Esophagus squamous epithelium (tissue), 5 donors: ENCODE measurements around the gene NHSL1. TPM values are rescaled to one million over a fixed set of nuclear protein-coding genes. Genes with fewer than 3 reads are reported as not detected.

Experiments used
- DNase-seq: peaks from one replicate; lab custom pipeline; 2025; lab: John Stamatoyannopoulos, UW
- H3K27ac ChIP-seq, 4 donors: fragments of 200-600 bp; sonication (generic); one replicate each; pipeline ENCODE4 v1.5.1; 2016 to 2019; ENCODE audit warnings: mild to moderate bottlenecking in 1 of 4
- H3K27me3 ChIP-seq, 4 donors: fragments of 200-600 bp; sonication (generic); 1 replicate in 3 of 4; 2 replicates in 1 of 4; pipeline versions ENCODE4 v1.5.1 to v1.6.0; 2017 to 2021; ENCODE audit warnings: antibody characterized with exemption in 1 of 4
- H3K36me3 ChIP-seq, 3 donors: fragments of 200-600 bp; sonication (generic); one replicate each; pipeline ENCODE4 v1.5.1; 2016 to 2019
- H3K4me1 ChIP-seq, 3 donors: fragments of 200-600 bp; sonication (generic); one replicate each; pipeline ENCODE4 v1.5.1; 2017 to 2019
- H3K4me3 ChIP-seq, 4 donors: fragments of 200-600 bp; sonication (generic); 1 replicate in 3 of 4; 2 replicates in 1 of 4; pipeline ENCODE4 v1.5.1; 2016 to 2019; ENCODE audit warnings: mild to moderate bottlenecking in 2 of 4, moderate library complexity in 1 of 4
- H3K9me3 ChIP-seq, 3 donors: fragments of 200-600 bp; sonication (generic); one replicate each; pipeline ENCODE4 v1.5.1; 2016 to 2019
- CTCF ChIP-seq, 6 experiments: fragments of 450-650 bp in 4 of 6; fragments of 200-600 bp in 2 of 6; sonication (generic) in 2 of 6; IDR thresholded peaks; one replicate each; pipeline ENCODE4 v1.5.1; 2016 to 2019; ENCODE audit warnings: antibody characterized with exemption in 6 of 6, mild to moderate bottlenecking in 4 of 6, moderate library complexity in 4 of 6
- POLR2A ChIP-seq, 4 donors: fragments of 450-650 bp; IDR thresholded peaks; one replicate each; pipeline ENCODE4 v1.6.1; 2017; ENCODE audit warnings: antibody characterized with exemption in 4 of 4, mild to moderate bottlenecking in 4 of 4, moderate library complexity in 3 of 4
- WGBS, 2 donors: methylation state at CpG; one replicate each; pipeline ENCODE4 v1.1.5; 2018; 5-methylcytosine and 5-hydroxymethylcytosine counted together
- intact Hi-C: fragments of 100-400 bp; cut with DNase I; formaldehyde crosslinking; loops from one replicate; pipeline ENCODE4 v1.15.0; 2022
- total RNA-seq, 4 donors: library from RNA; depleted of rRNA; stranded (reverse); fragments of >200 nt; gene quantifications; one replicate each; pipeline ENCODE4 v1.1.0, GENCODE V29; 2016
- donor health status: DM: yes; HTN: yes; CAD: no.

Gene NHSL1
- total RNA-seq, 4 donors from 2014 or later = 13.1 to 58.2 (median 32.0) TPM

- intact Hi-C loops = no loop called here
- no peak for DNase-seq
- H3K4me3 ChIP-seq = no peak overlapping the region
- WGBS, 2 donors = 74 to 78% methylated on average over 8 of the region's 8 CpGs
- no peak for TF ChIP-seq CTCF (IDR thresholded peaks at IDR 0.05)
- TF ChIP-seq POLR2A (IDR thresholded peaks at IDR 0.05) = no peak
- H3K4me1 ChIP-seq = no peaks in the 10 kb centered on the region
- H3K27me3 ChIP-seq = peaks cover 0 to 5% (median 0%) of the 10 kb centered on the region in 4 donors
- H3K36me3 ChIP-seq = no peaks in the 10 kb centered on the region
- H3K27ac ChIP-seq = no peak overlapping the region
- H3K9me3 ChIP-seq = no peaks in the 10 kb centered on the region
These were observed 111.5 kb downstream of the NHSL1 start for GRCh38 chr6:138387577-138388368.

- H3K27me3 ChIP-seq = peaks cover 0 to 5% (median 0%) of the 10 kb centered on the region in 4 donors
- no peak for TF ChIP-seq CTCF (IDR thresholded peaks at IDR 0.05)
- TF ChIP-seq POLR2A (IDR thresholded peaks at IDR 0.05) = no peak
- no peaks in the 10 kb centered on the region for H3K36me3 ChIP-seq
- no peaks in the 10 kb centered on the region for H3K9me3 ChIP-seq
- WGBS, 2 donors = 88 to 91% methylated on average over 3 of the region's 3 CpGs
- intact Hi-C loops = no loop called here
- H3K4me3 ChIP-seq = no peak overlapping the region
- H3K27ac ChIP-seq = no peak overlapping the region
- H3K4me1 ChIP-seq = no peaks in the 10 kb centered on the region
- no peak for DNase-seq
These were observed 112.4 kb downstream of the NHSL1 start for GRCh38 chr6:138386897-138387296.

DNA sequence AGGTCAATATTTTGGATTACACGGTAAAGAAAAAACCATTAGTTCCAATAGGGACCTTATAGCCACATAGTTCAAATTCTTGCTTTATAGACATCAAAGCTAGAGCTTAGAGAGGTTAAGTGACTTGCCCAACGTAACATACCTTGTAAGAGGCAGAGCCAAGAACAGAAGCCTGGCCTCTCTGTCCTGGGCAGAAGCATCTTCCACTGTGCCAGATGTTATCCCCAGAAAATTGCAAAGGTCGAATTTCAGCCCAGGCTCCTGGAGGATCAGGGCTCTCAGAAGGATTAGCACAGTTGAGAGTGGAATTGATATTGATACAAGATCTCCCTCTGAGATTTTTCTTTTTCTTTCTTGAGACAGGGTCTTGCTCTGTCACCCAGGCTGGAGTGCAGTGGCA lies 115.5 kb downstream of the NHSL1 start:
- H3K27me3 ChIP-seq = no peaks in the 10 kb centered on the region
- intact Hi-C loops = no loop called here
- H3K4me3 ChIP-seq = no peak overlapping the region
- no peaks in the 10 kb centered on the region for H3K4me1 ChIP-seq
- H3K36me3 ChIP-seq = no peaks in the 10 kb centered on the region
- DNase-seq = no peak
- TF ChIP-seq CTCF (IDR thresholded peaks at IDR 0.05) (no peak), POLR2A (IDR thresholded peaks at IDR 0.05) (no peak)
- no peak overlapping the region for H3K27ac ChIP-seq
- H3K9me3 ChIP-seq = no peaks in the 10 kb centered on the region
- whole genome bisulfite sequencing, 2 donors = 62 to 80% methylated on average over 3 of the region's 3 CpGs

GRCh38 chr6:138382498-138383265 lies 116.6 kb downstream of the NHSL1 start:
- TF ChIP-seq CTCF (IDR thresholded peaks at IDR 0.05) (no peak), POLR2A (IDR thresholded peaks at IDR 0.05) (no peak)
- WGBS, 2 donors = 43 to 90% methylated on average over 1 to 6 of the region's 8 CpGs

DNA sequence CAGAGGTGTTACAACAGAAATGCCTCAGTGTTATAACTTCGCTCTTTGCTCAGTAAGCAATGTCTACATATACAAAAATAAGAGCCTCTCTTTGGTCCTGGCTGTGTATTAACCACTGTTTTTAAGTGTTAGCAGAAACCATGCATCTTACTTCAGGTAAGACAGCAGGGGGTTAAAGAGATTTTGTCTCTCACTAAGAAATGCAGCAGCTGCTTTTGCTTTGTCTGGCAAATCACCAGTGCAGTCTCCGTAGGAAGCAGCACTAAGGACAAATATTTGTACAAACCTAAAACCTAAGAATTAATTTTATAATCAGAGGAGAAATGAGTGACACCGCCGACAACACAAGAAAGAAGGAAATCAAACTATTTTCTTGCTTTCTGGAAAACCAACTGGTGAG lies 120.8 kb downstream of the NHSL1 start:
- no peak for DNase-seq
- no peaks in the 10 kb centered on the region for H3K4me1 ChIP-seq
- WGBS, 2 donors = 65 to 78% methylated on average over 4 of the region's 4 CpGs
- H3K4me3 ChIP-seq = no peak overlapping the region
- no peaks in the 10 kb centered on the region for H3K27me3 ChIP-seq
- no peak overlapping the region for H3K27ac ChIP-seq
- no peaks in the 10 kb centered on the region for H3K9me3 ChIP-seq
- TF ChIP-seq CTCF (IDR thresholded peaks at IDR 0.05) = no peak
- TF ChIP-seq POLR2A (IDR thresholded peaks at IDR 0.05) = no peak
- no peaks in the 10 kb centered on the region for H3K36me3 ChIP-seq
- intact Hi-C loops = no loop called here

More at GRCh38 chr6:138382498-138383265, 116.6 kb downstream of the NHSL1 start:
- intact Hi-C loops = no loop called here
- Histone ChIP-seq H3K4me3 (no peak overlapping the region), H3K27ac (no peak overlapping the region), H3K4me1 (no peaks in the 10 kb centered on the region), H3K9me3 (no peaks in the 10 kb centered on the region), H3K27me3 (no peaks in the 10 kb centered on the region), H3K36me3 (no peaks in the 10 kb centered on the region)
- no peak for DNase-seq
